Fibroblast of lung (primary cell): ENCODE measurements around the gene FAM13C. TPM values are rescaled to one million over a fixed set of nuclear protein-coding genes. Genes with fewer than 3 reads are reported as not detected.

Experiments used
- DNase-seq, 2 donors: peaks; one replicate each; pipeline versions ENCODE4 v3.0.0 to v3.0.0-alpha.2; 2010; ENCODE audit warnings: low read depth in 2 of 2
- H2AFZ ChIP-seq: 2 replicates; pipeline ENCODE4 v1.5.1; 2012; ENCODE audit warnings: low read length, control low read depth, inconsistent platforms
- H3K27ac ChIP-seq: 2 replicates; pipeline ENCODE4 v1.5.1; 2011; ENCODE audit warnings: low read length, control low read depth; ENCODE audit not compliant: insufficient read depth
- H3K27me3 ChIP-seq: 2 replicates; pipeline ENCODE4 v1.5.1; 2011; ENCODE audit warnings: mild to moderate bottlenecking, low read length; ENCODE audit not compliant: control insufficient read depth, insufficient read depth
- H3K36me3 ChIP-seq: 2 replicates; pipeline ENCODE4 v1.5.1; 2011; ENCODE audit warnings: low read length; ENCODE audit not compliant: control insufficient read depth, insufficient read depth
- H3K4me1 ChIP-seq: 2 replicates; pipeline ENCODE4 v1.5.1; 2011; ENCODE audit warnings: low read length; ENCODE audit not compliant: control insufficient read depth, insufficient read depth; ENCODE audit errors: extremely low read depth
- H3K4me2 ChIP-seq: 2 replicates; pipeline ENCODE4 v1.5.1; 2011; ENCODE audit warnings: low read length, control low read depth; ENCODE audit not compliant: insufficient read depth; ENCODE audit errors: extremely low read depth
- H3K4me3 ChIP-seq, 4 experiments: fragments of 200-600 bp in 1 of 4; sonication (generic) in 1 of 4; replicated peaks in 1 of 4; 2 replicates each; pipeline ENCODE4 v1.5.1; 2011 to 2016; ENCODE audit warnings: low read length in 4 of 4, low read depth in 3 of 4, mild to moderate bottlenecking in 3 of 4, control low read depth in 2 of 4, inconsistent platforms in 1 of 4, mixed read lengths in 1 of 4; ENCODE audit not compliant: insufficient read depth in 1 of 4; ENCODE audit errors: control extremely low read depth in 1 of 4
- H3K79me2 ChIP-seq: 2 replicates; pipeline ENCODE4 v1.5.1; 2012; ENCODE audit warnings: mild to moderate bottlenecking, low read length, inconsistent platforms; ENCODE audit not compliant: control insufficient read depth, insufficient read depth
- H3K9ac ChIP-seq: 2 replicates; pipeline ENCODE4 v1.5.1; 2011; ENCODE audit warnings: mild to moderate bottlenecking, low read length, control low read depth; ENCODE audit not compliant: insufficient read depth
- H3K9me3 ChIP-seq: 2 replicates; pipeline ENCODE4 v1.5.1; 2012; ENCODE audit warnings: low read depth, low read length; ENCODE audit not compliant: control insufficient read depth, insufficient read depth
- H4K20me1 ChIP-seq: 2 replicates; pipeline ENCODE4 v1.5.1; 2011; ENCODE audit warnings: low read length; ENCODE audit not compliant: control insufficient read depth, insufficient read depth; ENCODE audit errors: extremely low read depth
- EZH2 ChIP-seq: IDR thresholded peaks from 2 replicates; pipeline ENCODE4 v1.5.1; 2012; ENCODE audit warnings: low read length, control low read depth, mild to moderate bottlenecking; ENCODE audit errors: missing control alignments
- polyA plus RNA-seq, 2 donors: library from polyadenylated mRNA; depleted of rRNA in 1 of 2; stranded (reverse) in 1 of 2; unstranded in 1 of 2; fragments of >200 nt; gene quantifications; 2 replicates each; pipeline ENCODE4 v1.2.1, GENCODE V29; 2011 to 2012; ENCODE audit warnings: missing spikeins in 1 of 2
- total RNA-seq: library from RNA; depleted of rRNA; stranded (reverse); fragments of >200 nt; gene quantifications from 2 replicates; pipeline ENCODE4 v1.2.1, GENCODE V29; 2014
- TF ChIP-seq, protein P1 (sequence below), 2 donors: IDR thresholded peaks in 1 of 2; conservative IDR thresholded peaks in 1 of 2; 1 replicate in 1 of 2; 2 replicates in 1 of 2; pipeline ENCODE4 v1.5.1; 2011 to 2012; ENCODE audit warnings: low read length in 2 of 2, control low read depth in 1 of 2, inconsistent platforms in 1 of 2, low read depth in 1 of 2, mild to moderate bottlenecking in 1 of 2

The FAM13C gene
- total and polyA plus RNA-seq, 2 donors (not counting 1 experiment from before 2014, with no cell fraction given), result 2.8 to 5.9 TPM

DNA sequence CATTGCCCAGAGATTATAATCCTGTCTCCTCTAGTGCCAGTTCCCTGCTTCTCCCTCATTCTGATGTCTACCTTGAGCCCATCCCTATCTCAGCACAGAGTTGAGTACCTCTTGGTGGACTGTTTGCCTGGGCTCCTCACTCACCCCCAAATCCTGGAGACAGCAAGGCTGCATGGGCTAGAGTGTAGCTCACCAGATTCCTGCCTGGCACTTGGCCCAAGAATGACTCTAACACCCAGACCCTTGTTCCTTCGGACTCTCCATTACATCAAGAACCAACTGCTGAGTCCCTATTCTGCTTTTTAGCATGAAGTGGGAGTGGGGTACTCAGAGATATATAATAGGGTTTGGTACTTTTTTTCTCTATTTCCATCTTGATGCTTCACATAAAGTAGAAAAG lies 22.1 kb downstream of the FAM13C start:
- peak in 1 of 2 donors; percentile 26 for DNase-seq
- Histone ChIP-seq H3K36me3 (no peaks in the 10 kb centered on the region), H3K4me2 (no peak overlapping the region), H3K9ac (no peak overlapping the region), H3K9me3 (no peaks in the 10 kb centered on the region), H3K4me1 (peaks cover 8% of the 10 kb centered on the region), H3K4me3 (no peak overlapping the region), H2AFZ (no peak overlapping the region), H3K79me2 (no peaks in the 10 kb centered on the region), H3K27me3 (no peaks in the 10 kb centered on the region), H4K20me1 (no peaks in the 10 kb centered on the region), H3K27ac (no peak overlapping the region)
- TF ChIP-seq EZH2, result no peak

DNA sequence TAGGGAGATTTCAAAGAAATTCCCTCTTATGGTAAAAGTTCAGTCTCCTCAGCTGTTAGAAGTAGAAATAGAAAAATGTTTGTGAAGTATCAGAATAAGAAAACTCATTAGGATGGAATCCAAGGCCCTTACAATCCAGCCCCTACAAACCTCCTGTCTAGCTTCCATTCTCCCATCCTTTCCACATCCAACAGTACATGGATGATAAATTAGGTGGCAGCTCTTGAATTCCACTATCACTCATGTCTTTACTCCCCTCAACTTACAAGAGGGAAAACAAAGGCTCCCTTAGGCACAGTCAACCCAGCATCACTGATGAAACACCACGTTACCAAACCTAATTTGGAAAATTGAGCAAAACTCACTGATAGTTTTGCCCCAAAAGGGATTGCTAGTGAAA lies 23.0 kb downstream of the FAM13C start:
- H3K27ac ChIP-seq, result no peak overlapping the region
- no peak for TF ChIP-seq EZH2
- TF ChIP-seq, protein P1, sequence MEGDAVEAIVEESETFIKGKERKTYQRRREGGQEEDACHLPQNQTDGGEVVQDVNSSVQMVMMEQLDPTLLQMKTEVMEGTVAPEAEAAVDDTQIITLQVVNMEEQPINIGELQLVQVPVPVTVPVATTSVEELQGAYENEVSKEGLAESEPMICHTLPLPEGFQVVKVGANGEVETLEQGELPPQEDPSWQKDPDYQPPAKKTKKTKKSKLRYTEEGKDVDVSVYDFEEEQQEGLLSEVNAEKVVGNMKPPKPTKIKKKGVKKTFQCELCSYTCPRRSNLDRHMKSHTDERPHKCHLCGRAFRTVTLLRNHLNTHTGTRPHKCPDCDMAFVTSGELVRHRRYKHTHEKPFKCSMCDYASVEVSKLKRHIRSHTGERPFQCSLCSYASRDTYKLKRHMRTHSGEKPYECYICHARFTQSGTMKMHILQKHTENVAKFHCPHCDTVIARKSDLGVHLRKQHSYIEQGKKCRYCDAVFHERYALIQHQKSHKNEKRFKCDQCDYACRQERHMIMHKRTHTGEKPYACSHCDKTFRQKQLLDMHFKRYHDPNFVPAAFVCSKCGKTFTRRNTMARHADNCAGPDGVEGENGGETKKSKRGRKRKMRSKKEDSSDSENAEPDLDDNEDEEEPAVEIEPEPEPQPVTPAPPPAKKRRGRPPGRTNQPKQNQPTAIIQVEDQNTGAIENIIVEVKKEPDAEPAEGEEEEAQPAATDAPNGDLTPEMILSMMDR (conservative IDR thresholded peaks at IDR 0.05 in 1 of 2, IDR thresholded peaks at IDR 0.05 in 1 of 2; ENCODE audit: low read depth in 1 of 2, low read length in 2 of 2), result no peak
- DNase-seq, result peak in 1 of 2 donors; percentile 31
- no peak overlapping the region for H3K4me2 ChIP-seq
- no peak overlapping the region for H3K4me3 ChIP-seq
- H3K9ac ChIP-seq, result no peak overlapping the region
- no peaks in the 10 kb centered on the region for H3K27me3 ChIP-seq
- no peak overlapping the region for H2AFZ ChIP-seq
- no peaks in the 10 kb centered on the region for H3K79me2 ChIP-seq
- no peaks in the 10 kb centered on the region for H3K9me3 ChIP-seq
- H3K4me1 ChIP-seq, result peaks cover 8% of the 10 kb centered on the region
- H4K20me1 ChIP-seq, result no peaks in the 10 kb centered on the region
- H3K36me3 ChIP-seq, result no peaks in the 10 kb centered on the region

DNA sequence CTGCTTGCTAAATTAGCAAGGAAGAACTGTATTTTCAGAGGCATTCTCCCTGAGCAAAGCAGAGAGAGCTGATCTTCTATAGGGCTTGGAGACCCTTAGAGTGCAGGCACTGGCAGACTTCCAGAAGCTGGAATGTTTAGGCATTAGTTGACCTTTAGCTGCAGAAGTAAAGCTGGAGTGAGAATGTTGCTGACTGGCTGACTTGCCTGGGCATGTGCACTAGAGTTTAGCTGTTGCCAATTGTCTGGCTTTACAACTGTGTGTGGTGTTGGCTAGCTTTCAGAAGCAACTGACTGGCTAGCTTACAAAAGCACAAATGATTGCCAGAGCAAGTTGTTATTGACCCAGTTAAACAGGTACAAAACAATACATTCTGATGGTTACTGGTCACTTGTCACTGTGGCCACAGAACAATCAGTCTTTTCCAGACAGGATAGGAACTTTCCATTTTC lies 25.1 kb downstream of the FAM13C start:
- Histone ChIP-seq H3K27me3 (no peaks in the 10 kb centered on the region), H3K9ac (no peak overlapping the region), H3K9me3 (no peaks in the 10 kb centered on the region), H3K27ac (peak overlapping the region; percentile 26), H3K4me2 (peak overlapping the region; percentile 32), H3K36me3 (no peaks in the 10 kb centered on the region), H3K79me2 (no peaks in the 10 kb centered on the region), H3K4me1 (peaks cover 8% of the 10 kb centered on the region), H2AFZ (no peak overlapping the region), H4K20me1 (no peaks in the 10 kb centered on the region), H3K4me3 (no peak overlapping the region)
- peak; percentile 91 for DNase-seq
- no peak for TF ChIP-seq EZH2
- TF ChIP-seq, protein P1 (conservative IDR thresholded peaks at IDR 0.05 in 1 of 2, IDR thresholded peaks at IDR 0.05 in 1 of 2; ENCODE audit: low read depth in 1 of 2, low read length in 2 of 2), result no peak
